GM12865 (cell line): ENCODE measurements around the gene SLC25A48.

Experiments used
- DNase-seq: peaks from one replicate; pipeline ENCODE4 v3.0.0; 2010; ENCODE audit warnings: low read depth
- H3K4me3 ChIP-seq: 2 replicates; pipeline ENCODE4 v1.5.1; 2011; ENCODE audit warnings: mild to moderate bottlenecking, low read depth, low read length, control low read depth
- CTCF ChIP-seq: IDR thresholded peaks from 2 replicates; pipeline ENCODE4 v1.5.1; 2011; ENCODE audit warnings: low read length, control low read depth, low read depth, inconsistent platforms; ENCODE audit not compliant: insufficient read depth; ENCODE audit errors: missing control alignments

Gene SLC25A48

GRCh38 chr5:135880801-135881200 is 46.3 kb downstream of the SLC25A48 start:
- H3K4me3 ChIP-seq, result no peak overlapping the region
- no peak for DNase-seq
- no peak for TF ChIP-seq CTCF

GRCh38 chr5:135881244-135881643 is 46.8 kb downstream of the SLC25A48 start:
- no peak for DNase-seq
- TF ChIP-seq CTCF, result no peak
- H3K4me3 ChIP-seq, result no peak overlapping the region

- H3K4me3 ChIP-seq, result no peak overlapping the region
- TF ChIP-seq CTCF, result no peak
- DNase-seq, result no peak
Measured at GRCh38 chr5:135881819-135882218, 47.4 kb downstream of the SLC25A48 start.

- H3K4me3 ChIP-seq, result no peak overlapping the region
- no peak for TF ChIP-seq CTCF
- DNase-seq, result no peak
Measured at GRCh38 chr5:135883026-135883425, 48.6 kb downstream of the SLC25A48 start.

- DNase-seq, result peak; percentile 27
- H3K4me3 ChIP-seq, result no peak overlapping the region
- TF ChIP-seq CTCF, result peak; percentile 28
Measured at GRCh38 chr5:135883441-135883840, 49.0 kb downstream of the SLC25A48 start.

GRCh38 chr5:135885031-135885430 is 50.6 kb downstream of the SLC25A48 start:
- no peak for DNase-seq
- TF ChIP-seq CTCF, result no peak
- no peak overlapping the region for H3K4me3 ChIP-seq

GRCh38 chr5:135886136-135886535 is 51.7 kb downstream of the SLC25A48 start:
- no peak overlapping the region for H3K4me3 ChIP-seq
- no peak for DNase-seq
- TF ChIP-seq CTCF, result no peak
